Lung (tissue), 12 donors: ENCODE data around the gene OAS3. TPM values are rescaled to one million over a fixed set of nuclear protein-coding genes. Genes with fewer than 3 reads are reported as not detected.

Experiments used
- ATAC-seq: fragments of 200-7000 bp; cut with Tn5 transposase; one replicate; pipeline ENCODE4 v1.9.1; 2020; ENCODE audit warnings: moderate number of reproducible peaks; ENCODE audit not compliant: insufficient read depth, low FRiP score
- DNase-seq, 3 donors: peaks; one replicate each; pipeline ENCODE4 v3.0.0-alpha.2; 2013 to 2017
- H3K27ac ChIP-seq, 2 donors: one replicate each; pipeline ENCODE4 v1.5.1; 2013; ENCODE audit warnings: mild to moderate bottlenecking in 2 of 2, moderate library complexity in 2 of 2, control low read depth in 1 of 2, inconsistent platforms in 1 of 2, low read depth in 1 of 2, low read length in 1 of 2
- H3K27me3 ChIP-seq, 3 donors: one replicate each; pipeline ENCODE4 v1.5.1; 2013; ENCODE audit warnings: low read length in 2 of 3; ENCODE audit not compliant: control insufficient read depth in 3 of 3, insufficient read depth in 3 of 3
- H3K36me3 ChIP-seq, 4 donors: one replicate each; pipeline ENCODE4 v1.5.1; 2013; ENCODE audit warnings: low read length in 4 of 4, mild to moderate bottlenecking in 1 of 4, moderate library complexity in 1 of 4; ENCODE audit not compliant: control insufficient read depth in 4 of 4, insufficient read depth in 4 of 4
- H3K4me1 ChIP-seq, 5 donors: one replicate each; pipeline ENCODE4 v1.5.1; 2013; ENCODE audit warnings: low read length in 5 of 5, mild to moderate bottlenecking in 2 of 5, moderate library complexity in 1 of 5; ENCODE audit not compliant: control insufficient read depth in 5 of 5, insufficient read depth in 5 of 5
- H3K4me3 ChIP-seq: one replicate; pipeline ENCODE4 v1.5.1; 2013; ENCODE audit warnings: mild to moderate bottlenecking, control low read depth, moderate library complexity
- H3K9ac ChIP-seq, 2 donors: one replicate each; pipeline ENCODE4 v1.5.1; 2013; ENCODE audit warnings: low read length in 2 of 2, control low read depth in 1 of 2; ENCODE audit not compliant: insufficient read depth in 1 of 2
- H3K9me3 ChIP-seq, 4 donors: one replicate each; pipeline ENCODE4 v1.5.1; 2013; ENCODE audit warnings: low read length in 3 of 4, mild to moderate bottlenecking in 1 of 4, moderate library complexity in 1 of 4; ENCODE audit not compliant: control insufficient read depth in 4 of 4, insufficient read depth in 3 of 4
- WGBS, 2 donors: extraction: QIAGEN DNeasy Blood & Tissue Kit; methylation state at CpG; one replicate each; pipeline ENCODE4 v1.1.7; 2013; 5-methylcytosine and 5-hydroxymethylcytosine counted together
- polyA plus RNA-seq, 2 donors: library from polyadenylated mRNA; stranded (reverse); fragments of 200-250 nt; gene quantifications; one replicate each; pipeline ENCODE4 v1.2.1, GENCODE V29; 2013
- total RNA-seq, 2 donors: library from RNA; depleted of rRNA in 1 of 2; stranded (reverse); fragments of >200 nt in 1 of 2; gene quantifications; one replicate each; pipeline ENCODE4 v1.2.1, GENCODE V29; 2014 to 2021
- TF ChIP-seq, protein P1 (sequence below): IDR thresholded peaks from 2 replicates; pipeline ENCODE4 v1.5.1; 2012; ENCODE audit warnings: mild to moderate bottlenecking; ENCODE audit errors: control extremely low read depth, extremely low read depth
- donor health status: control.
- donor health status: control.
- donor health status: Bipolar disorder and iron deficiency.
- donor health status: healthy.
- donor health status: DM: yes; HTN: yes; CAD: no.

Gene OAS3
- total and polyA plus RNA-seq, 4 donors: 5.7 to 31.9 (median 19.3) TPM

DNA sequence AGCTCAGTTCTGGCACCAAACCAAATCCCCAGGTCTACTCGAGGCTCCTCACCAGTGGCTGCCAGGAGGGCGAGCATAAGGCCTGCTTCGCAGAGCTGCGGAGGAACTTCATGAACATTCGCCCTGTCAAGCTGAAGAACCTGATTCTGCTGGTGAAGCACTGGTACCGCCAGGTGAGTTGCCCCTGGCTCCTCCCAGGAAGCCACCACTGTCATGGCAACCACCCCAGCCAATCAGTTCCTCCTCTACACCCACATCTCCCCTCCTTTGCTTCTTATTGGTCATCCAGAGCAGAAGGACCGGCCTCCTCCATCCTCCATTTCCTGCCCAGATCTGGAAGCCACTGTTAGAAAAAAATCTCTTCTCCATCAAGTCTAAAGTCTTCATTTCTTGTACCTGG is 22.8 kb downstream of the OAS3 start:
- H3K27me3 ChIP-seq: no peaks in the 10 kb centered on the region
- 86 to 89% methylated on average over 7 of the region's 7 CpGs for WGBS, 2 donors
- no peak overlapping the region for H3K9ac ChIP-seq
- TF ChIP-seq, protein P1, sequence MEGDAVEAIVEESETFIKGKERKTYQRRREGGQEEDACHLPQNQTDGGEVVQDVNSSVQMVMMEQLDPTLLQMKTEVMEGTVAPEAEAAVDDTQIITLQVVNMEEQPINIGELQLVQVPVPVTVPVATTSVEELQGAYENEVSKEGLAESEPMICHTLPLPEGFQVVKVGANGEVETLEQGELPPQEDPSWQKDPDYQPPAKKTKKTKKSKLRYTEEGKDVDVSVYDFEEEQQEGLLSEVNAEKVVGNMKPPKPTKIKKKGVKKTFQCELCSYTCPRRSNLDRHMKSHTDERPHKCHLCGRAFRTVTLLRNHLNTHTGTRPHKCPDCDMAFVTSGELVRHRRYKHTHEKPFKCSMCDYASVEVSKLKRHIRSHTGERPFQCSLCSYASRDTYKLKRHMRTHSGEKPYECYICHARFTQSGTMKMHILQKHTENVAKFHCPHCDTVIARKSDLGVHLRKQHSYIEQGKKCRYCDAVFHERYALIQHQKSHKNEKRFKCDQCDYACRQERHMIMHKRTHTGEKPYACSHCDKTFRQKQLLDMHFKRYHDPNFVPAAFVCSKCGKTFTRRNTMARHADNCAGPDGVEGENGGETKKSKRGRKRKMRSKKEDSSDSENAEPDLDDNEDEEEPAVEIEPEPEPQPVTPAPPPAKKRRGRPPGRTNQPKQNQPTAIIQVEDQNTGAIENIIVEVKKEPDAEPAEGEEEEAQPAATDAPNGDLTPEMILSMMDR: no peak
- H3K36me3 ChIP-seq: peaks cover 4 to 36% (median 13%) of the 10 kb centered on the region in 4 donors
- ATAC-seq (no peak), DNase-seq (no peak)
- H3K9me3 ChIP-seq: peaks cover 0 to 5% (median 0%) of the 10 kb centered on the region in 4 donors
- no peak overlapping the region for H3K4me3 ChIP-seq
- H3K27ac ChIP-seq: no peak overlapping the region
- peaks cover 0 to 2% (median 0%) of the 10 kb centered on the region in 5 donors for H3K4me1 ChIP-seq

DNA sequence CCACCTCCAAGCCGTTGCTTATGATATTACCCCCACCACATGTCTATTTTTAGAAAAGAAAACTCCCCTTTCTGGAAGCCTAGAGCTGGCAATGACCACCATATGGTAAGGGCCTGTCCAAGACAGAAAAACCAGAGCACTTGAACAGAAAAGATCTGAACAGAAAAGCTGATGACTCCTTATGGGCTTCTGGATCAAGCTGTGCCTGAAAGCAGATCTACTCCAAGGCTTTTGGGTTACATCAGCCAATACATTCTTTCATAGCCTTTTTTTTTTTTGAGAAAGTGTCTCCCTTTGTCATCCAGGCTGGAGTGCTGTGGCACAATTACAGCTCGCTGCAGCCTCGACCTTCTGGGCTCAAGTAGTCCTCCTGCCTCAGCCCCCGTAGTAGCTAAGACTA is 23.3 kb downstream of the OAS3 start:
- Histone ChIP-seq H3K9me3 (peaks cover 0 to 5% (median 0%) of the 10 kb centered on the region in 4 donors), H3K27me3 (no peaks in the 10 kb centered on the region), H3K4me3 (no peak overlapping the region), H3K4me1 (peaks cover 0 to 2% (median 0%) of the 10 kb centered on the region in 5 donors), H3K27ac (no peak overlapping the region), H3K9ac (no peak overlapping the region), H3K36me3 (peaks cover 4 to 38% (median 15%) of the 10 kb centered on the region in 4 donors)
- TF ChIP-seq, protein P1: no peak
- WGBS, 2 donors: 96 to 98% methylated on average over 4 of the region's 4 CpGs
- no peak for ATAC-seq
- DNase-seq: no peak

DNA sequence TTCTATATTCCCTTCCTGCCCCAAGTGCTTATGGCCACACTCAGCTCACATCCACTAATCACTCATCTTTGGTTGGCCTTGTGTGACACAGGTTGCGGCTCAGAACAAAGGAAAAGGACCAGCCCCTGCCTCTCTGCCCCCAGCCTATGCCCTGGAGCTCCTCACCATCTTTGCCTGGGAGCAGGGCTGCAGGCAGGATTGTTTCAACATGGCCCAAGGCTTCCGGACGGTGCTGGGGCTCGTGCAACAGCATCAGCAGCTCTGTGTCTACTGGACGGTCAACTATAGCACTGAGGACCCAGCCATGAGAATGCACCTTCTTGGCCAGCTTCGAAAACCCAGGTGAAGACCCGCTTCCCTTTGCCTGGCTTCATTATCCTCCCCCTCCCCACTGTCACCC is 24.3 kb downstream of the OAS3 start:
- H3K9me3 ChIP-seq: peaks cover 0 to 5% (median 0%) of the 10 kb centered on the region in 4 donors
- no peak for DNase-seq

More for the DNA sequence above, 24.3 kb downstream of the OAS3 start:
- Histone ChIP-seq H3K36me3 (peaks cover 4 to 45% (median 17%) of the 10 kb centered on the region in 4 donors), H3K4me1 (peaks cover 0 to 2% (median 0%) of the 10 kb centered on the region in 5 donors), H3K9ac (no peak overlapping the region), H3K27ac (no peak overlapping the region), H3K4me3 (no peak overlapping the region), H3K27me3 (no peaks in the 10 kb centered on the region)
- TF ChIP-seq, protein P1: no peak
- 97 to 98% methylated on average over 7 of the region's 7 CpGs for WGBS, 2 donors
- no peak for ATAC-seq
